ENCODE measurements around the gene SIRT6.

DNA sequence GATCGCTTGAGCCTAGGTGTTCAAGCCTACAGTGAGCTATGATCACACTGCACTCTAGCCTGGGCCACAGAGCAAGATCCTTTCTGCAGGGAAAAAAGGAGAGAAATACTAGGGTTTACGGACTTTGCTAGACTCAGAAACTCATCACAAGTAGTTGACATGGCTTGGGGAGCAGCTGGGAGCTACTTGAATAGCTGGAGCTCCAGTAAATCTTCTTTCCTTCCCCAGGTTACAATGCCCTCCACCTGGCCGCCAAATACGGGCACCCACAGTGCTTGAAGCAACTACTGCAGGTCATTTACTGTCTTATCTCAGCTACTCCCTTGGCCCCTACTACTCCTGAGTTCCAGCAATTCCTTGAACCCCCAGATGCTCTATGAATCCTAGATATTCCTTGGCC lies 19.4 kb upstream of the SIRT6 start:
- TF ChIP-seq, protein P1, sequence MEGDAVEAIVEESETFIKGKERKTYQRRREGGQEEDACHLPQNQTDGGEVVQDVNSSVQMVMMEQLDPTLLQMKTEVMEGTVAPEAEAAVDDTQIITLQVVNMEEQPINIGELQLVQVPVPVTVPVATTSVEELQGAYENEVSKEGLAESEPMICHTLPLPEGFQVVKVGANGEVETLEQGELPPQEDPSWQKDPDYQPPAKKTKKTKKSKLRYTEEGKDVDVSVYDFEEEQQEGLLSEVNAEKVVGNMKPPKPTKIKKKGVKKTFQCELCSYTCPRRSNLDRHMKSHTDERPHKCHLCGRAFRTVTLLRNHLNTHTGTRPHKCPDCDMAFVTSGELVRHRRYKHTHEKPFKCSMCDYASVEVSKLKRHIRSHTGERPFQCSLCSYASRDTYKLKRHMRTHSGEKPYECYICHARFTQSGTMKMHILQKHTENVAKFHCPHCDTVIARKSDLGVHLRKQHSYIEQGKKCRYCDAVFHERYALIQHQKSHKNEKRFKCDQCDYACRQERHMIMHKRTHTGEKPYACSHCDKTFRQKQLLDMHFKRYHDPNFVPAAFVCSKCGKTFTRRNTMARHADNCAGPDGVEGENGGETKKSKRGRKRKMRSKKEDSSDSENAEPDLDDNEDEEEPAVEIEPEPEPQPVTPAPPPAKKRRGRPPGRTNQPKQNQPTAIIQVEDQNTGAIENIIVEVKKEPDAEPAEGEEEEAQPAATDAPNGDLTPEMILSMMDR (tag by site-specific recombination; IDR thresholded peaks at IDR 0.05), result no peak
- TF ChIP-seq ZNF10 (tag by site-specific recombination; IDR thresholded peaks at IDR 0.05) (no peak), ZNF629 (tag by site-specific recombination; IDR thresholded peaks at IDR 0.05) (no peak), GLI4 (tag by site-specific recombination; IDR thresholded peaks at IDR 0.05) (no peak)
- TF ChIP-seq, protein P2, sequence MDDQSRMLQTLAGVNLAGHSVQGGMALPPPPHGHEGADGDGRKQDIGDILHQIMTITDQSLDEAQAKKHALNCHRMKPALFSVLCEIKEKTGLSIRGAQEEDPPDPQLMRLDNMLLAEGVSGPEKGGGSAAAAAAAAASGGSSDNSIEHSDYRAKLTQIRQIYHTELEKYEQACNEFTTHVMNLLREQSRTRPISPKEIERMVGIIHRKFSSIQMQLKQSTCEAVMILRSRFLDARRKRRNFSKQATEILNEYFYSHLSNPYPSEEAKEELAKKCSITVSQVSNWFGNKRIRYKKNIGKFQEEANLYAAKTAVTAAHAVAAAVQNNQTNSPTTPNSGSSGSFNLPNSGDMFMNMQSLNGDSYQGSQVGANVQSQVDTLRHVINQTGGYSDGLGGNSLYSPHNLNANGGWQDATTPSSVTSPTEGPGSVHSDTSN (CRISPR knock-in tag; IDR thresholded peaks at IDR 0.05), result no peak

All from HEK293 (cell line).